ENCODE measurements around the gene LRP1B.
A peak's percentile ranks its signal among the peaks of the same experiment; 100 is the strongest.
"Not testable (repeated sequence)": the region's sequence is repeated elsewhere in the genome, so short reads cannot be mapped to it uniquely, and the experiment has no call there.

The LRP1B gene

GRCh38 chr2:140355511-140356090 lies 1775.2 kb downstream of the LRP1B start:
- TF ChIP-seq, protein P1, sequence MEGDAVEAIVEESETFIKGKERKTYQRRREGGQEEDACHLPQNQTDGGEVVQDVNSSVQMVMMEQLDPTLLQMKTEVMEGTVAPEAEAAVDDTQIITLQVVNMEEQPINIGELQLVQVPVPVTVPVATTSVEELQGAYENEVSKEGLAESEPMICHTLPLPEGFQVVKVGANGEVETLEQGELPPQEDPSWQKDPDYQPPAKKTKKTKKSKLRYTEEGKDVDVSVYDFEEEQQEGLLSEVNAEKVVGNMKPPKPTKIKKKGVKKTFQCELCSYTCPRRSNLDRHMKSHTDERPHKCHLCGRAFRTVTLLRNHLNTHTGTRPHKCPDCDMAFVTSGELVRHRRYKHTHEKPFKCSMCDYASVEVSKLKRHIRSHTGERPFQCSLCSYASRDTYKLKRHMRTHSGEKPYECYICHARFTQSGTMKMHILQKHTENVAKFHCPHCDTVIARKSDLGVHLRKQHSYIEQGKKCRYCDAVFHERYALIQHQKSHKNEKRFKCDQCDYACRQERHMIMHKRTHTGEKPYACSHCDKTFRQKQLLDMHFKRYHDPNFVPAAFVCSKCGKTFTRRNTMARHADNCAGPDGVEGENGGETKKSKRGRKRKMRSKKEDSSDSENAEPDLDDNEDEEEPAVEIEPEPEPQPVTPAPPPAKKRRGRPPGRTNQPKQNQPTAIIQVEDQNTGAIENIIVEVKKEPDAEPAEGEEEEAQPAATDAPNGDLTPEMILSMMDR (conservative IDR thresholded peaks at IDR 0.05): no peak

GRCh38 chr2:140354544-140354943 lies 1776.3 kb downstream of the LRP1B start:
- H3K27ac ChIP-seq: no peak overlapping the region
- TF ChIP-seq, protein P1 (conservative IDR thresholded peaks at IDR 0.05): no peak

More at GRCh38 chr2:140355511-140356090, 1775.2 kb downstream of the LRP1B start:
- H3K27ac ChIP-seq: no peak overlapping the region

- no peak overlapping the region for H3K27ac ChIP-seq
- TF ChIP-seq, protein P1 (conservative IDR thresholded peaks at IDR 0.05): no peak
Observed at GRCh38 chr2:140353541-140353940, 1777.3 kb downstream of the LRP1B start.

DNA sequence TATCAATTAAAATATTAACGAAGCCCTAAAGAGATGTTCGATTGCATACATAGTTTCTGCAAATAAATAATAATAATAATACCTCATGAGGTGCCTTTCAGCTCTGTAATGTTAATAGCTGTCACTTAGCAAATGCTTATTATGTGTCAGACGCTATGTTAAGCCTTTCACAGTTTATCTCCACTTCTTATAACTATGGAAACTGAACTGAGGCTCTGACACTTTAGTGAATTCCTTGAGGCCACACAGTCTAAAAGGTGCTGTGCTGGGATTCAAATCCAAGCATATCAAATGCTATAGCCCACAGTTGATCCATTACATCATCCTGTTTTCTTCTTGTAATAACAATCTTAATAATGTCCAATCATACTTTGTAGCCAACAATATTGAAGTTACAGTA lies 1779.1 kb downstream of the LRP1B start:
- no peak overlapping the region for H3K27ac ChIP-seq
- TF ChIP-seq, protein P1 (conservative IDR thresholded peaks at IDR 0.05): no peak

DNA sequence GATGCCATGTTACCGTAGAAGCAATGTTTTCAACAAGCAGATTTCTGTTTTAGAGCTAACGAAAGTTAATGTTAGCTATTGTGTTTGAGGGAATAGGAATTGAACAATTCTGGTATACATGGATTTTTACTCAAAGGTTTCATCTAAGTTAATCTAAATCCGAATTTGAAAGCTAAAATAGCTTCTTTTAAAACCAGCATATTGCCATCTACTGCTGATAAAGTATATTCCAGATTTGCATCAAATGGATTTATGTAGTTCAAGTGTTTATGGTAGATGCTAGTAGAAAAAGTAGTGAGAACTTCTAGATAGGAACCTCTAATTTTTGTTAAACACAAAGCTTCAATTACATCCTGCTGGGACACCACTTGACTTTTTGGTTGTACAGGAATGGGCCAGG lies 1781.1 kb downstream of the LRP1B start:
- no peak overlapping the region for H3K27ac ChIP-seq
- TF ChIP-seq, protein P1 (conservative IDR thresholded peaks at IDR 0.05): peak; percentile 33

- TF ChIP-seq, protein P1 (conservative IDR thresholded peaks at IDR 0.05): no peak
Observed at GRCh38 chr2:140348826-140349225, 1782.0 kb downstream of the LRP1B start.

GRCh38 chr2:140344838-140345237 lies 1786.0 kb downstream of the LRP1B start:
- TF ChIP-seq, protein P1 (conservative IDR thresholded peaks at IDR 0.05): no peak
- no peak overlapping the region for H3K27ac ChIP-seq

More at GRCh38 chr2:140348826-140349225, 1782.0 kb downstream of the LRP1B start:
- no peak overlapping the region for H3K27ac ChIP-seq

- not testable (repeated sequence) for H3K27ac ChIP-seq
Observed at GRCh38 chr2:140344266-140344665, 1786.5 kb downstream of the LRP1B start.
